Glutamatergic neuron (in vitro differentiated cells): Measurements from ENCODE around the gene HDAC6. TPM values are rescaled to one million over a fixed set of nuclear protein-coding genes. Genes with fewer than 3 reads are reported as not detected.

ENCODE experiments used
- DNase-seq: peaks from one replicate; pipeline ENCODE4 v3.0.0; 2022
- H3K27ac Mint-ChIP-seq: one replicate; pipeline ENCODE4 v1.8.0; 2020; ENCODE audit warnings: mild to moderate bottlenecking, mixed read lengths, inconsistent platforms; ENCODE audit not compliant: unreplicated experiment
- H3K27me3 Mint-ChIP-seq: one replicate; pipeline ENCODE4 v1.8.0; 2020; ENCODE audit warnings: mild to moderate bottlenecking, moderate library complexity, mixed read lengths, inconsistent platforms; ENCODE audit not compliant: unreplicated experiment
- H3K36me3 Mint-ChIP-seq: one replicate; pipeline ENCODE4 v1.8.0; 2020; ENCODE audit warnings: mild to moderate bottlenecking, mixed read lengths, inconsistent platforms; ENCODE audit not compliant: unreplicated experiment
- H3K4me1 Mint-ChIP-seq: one replicate; pipeline ENCODE4 v1.8.0; 2020; ENCODE audit warnings: mild to moderate bottlenecking, low read depth, mixed read lengths, inconsistent platforms; ENCODE audit not compliant: unreplicated experiment
- H3K4me3 Mint-ChIP-seq: one replicate; pipeline ENCODE4 v1.8.0; 2020; ENCODE audit warnings: mild to moderate bottlenecking, mixed read lengths, inconsistent platforms; ENCODE audit not compliant: unreplicated experiment
- H3K9me3 Mint-ChIP-seq: one replicate; pipeline ENCODE4 v1.8.0; 2020; ENCODE audit warnings: mild to moderate bottlenecking, moderate library complexity, mixed read lengths, inconsistent platforms; ENCODE audit not compliant: unreplicated experiment
- total RNA-seq: library from RNA; stranded (reverse); fragmentation: NEBNext Ultra II Directional; extraction: Animal tissue kit (Norgen Biotek cat#: 25700); gene quantifications from one replicate; pipeline ENCODE4 v1.2.1, GENCODE V29; 2021; ENCODE audit not compliant: unreplicated experiment
- TF ChIP-seq, protein P1 (sequence below): fragments of 200-600 bp; sonication (generic); IDR thresholded peaks from one replicate; pipeline ENCODE4 v1.5.0; 2021; ENCODE audit not compliant: partially characterized antibody, unreplicated experiment

Gene HDAC6
- total RNA-seq, 1 donor from 2014 or later: 264 TPM

DNA sequence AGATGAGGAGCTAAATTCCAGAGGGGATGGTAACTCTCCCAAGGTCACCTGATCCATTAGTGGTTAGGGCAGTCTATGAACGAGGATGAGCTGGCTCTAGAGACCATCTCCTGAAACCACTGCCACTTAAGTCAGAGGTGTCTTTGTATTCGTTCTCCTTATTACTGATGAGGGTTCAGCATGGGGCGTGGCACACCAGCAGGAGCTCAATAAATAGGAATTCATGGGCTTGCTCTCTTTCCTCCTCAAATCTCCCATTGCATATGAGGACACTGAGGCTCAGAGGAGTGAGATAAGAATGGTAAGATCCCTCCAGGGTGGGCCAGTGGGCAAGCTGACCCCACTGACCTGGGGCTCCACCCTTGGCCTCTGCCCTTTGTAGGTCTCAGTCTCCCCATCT is 17.1 kb upstream of the HDAC6 start:
- Mint-ChIP-seq H3K27ac (no peak overlapping the region), H3K27me3 (no peaks in the 10 kb centered on the region), H3K4me1 (peaks cover 1% of the 10 kb centered on the region), H3K9me3 (peaks cover 2% of the 10 kb centered on the region), H3K36me3 (no peaks in the 10 kb centered on the region), H3K4me3 (no peak overlapping the region)
- TF ChIP-seq, protein P1, sequence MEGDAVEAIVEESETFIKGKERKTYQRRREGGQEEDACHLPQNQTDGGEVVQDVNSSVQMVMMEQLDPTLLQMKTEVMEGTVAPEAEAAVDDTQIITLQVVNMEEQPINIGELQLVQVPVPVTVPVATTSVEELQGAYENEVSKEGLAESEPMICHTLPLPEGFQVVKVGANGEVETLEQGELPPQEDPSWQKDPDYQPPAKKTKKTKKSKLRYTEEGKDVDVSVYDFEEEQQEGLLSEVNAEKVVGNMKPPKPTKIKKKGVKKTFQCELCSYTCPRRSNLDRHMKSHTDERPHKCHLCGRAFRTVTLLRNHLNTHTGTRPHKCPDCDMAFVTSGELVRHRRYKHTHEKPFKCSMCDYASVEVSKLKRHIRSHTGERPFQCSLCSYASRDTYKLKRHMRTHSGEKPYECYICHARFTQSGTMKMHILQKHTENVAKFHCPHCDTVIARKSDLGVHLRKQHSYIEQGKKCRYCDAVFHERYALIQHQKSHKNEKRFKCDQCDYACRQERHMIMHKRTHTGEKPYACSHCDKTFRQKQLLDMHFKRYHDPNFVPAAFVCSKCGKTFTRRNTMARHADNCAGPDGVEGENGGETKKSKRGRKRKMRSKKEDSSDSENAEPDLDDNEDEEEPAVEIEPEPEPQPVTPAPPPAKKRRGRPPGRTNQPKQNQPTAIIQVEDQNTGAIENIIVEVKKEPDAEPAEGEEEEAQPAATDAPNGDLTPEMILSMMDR: no peak
- no peak for DNase-seq

DNA sequence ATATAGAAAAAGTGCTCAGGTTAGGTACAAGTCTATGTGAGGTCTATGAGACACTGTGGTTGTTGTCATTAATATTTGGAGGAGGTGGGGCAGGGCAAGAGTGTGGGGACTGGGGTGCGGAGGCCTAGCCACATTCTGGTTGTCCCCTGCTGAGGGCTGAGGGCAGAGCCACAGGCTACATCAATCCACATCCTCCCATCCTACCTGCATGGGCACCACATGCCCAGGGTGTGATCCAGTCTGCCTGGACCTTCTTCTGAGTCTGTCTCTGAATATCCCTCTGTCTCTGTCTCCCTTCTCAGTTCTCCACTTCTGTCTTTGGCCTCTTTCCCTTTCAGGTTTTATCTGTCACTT is 16.7 kb upstream of the HDAC6 start:
- Mint-ChIP-seq H3K27ac (no peak overlapping the region), H3K9me3 (peaks cover 2% of the 10 kb centered on the region), H3K36me3 (no peaks in the 10 kb centered on the region), H3K27me3 (no peaks in the 10 kb centered on the region), H3K4me1 (peaks cover 1% of the 10 kb centered on the region), H3K4me3 (no peak overlapping the region)
- no peak for DNase-seq
- TF ChIP-seq, protein P1: no peak

DNA sequence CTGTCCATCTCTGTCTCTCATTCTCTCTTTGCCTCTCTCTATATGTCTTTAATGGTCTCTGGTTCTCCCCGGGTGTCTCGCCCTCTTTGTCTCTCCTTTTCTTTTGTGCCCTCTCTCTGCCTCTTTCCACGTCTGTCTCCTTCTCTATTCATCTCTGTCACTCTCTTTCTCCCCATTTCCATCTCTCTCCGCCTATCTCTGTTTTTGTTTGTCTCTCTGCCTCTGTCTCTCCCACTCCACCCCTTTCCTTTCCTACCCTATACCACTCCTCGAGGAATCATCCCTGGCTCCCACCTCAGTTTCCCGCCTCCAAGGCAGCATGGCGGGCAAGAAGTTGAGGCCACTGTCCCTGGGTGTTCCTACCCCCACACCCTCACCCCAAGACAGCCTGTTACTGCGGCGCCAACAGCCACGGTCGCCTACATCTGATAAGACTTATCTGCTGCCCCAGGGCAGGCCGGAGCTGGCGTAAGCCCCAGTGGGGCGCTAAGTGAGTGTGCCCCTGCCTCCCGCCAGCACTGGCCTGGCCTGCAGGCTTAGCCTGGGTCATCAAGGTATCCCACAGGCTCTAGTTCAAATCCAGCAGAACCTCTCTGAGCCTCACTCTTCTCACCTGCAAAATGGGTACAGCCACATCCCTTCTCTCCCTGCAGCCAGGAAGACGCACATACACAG is 16.2 kb upstream of the HDAC6 start:
- no peak overlapping the region for H3K4me3 Mint-ChIP-seq
- no peak overlapping the region for H3K27ac Mint-ChIP-seq
- TF ChIP-seq, protein P1: no peak

DNA sequence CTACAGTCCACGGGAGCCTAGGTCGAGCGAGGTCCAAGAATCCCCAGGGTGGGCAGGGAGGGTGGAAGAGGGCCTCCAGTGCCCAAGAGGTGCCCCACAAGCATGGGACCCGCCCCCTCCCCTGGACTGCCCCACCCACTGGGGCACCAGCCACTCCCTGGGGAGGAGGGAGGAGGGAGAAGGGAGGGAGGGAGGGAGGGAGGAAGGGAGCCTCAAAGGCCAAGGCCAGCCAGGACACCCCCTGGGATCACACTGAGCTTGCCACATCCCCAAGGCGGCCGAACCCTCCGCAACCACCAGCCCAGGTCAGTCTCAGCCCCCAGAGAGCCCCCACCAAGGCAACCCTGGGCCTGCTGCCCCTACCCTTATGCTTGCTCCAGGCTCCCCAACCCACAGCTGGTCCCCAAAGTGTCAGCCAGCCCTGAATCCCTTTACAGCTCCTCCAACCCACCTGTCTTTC is 15.5 kb upstream of the HDAC6 start, which contains the start of gene GATA1:
Gene GATA1 (plus strand): TSS at position 250 of the 460 bp plus-strand sequence. CDS start 4,520 bp downstream, outside the sequence.
- Mint-ChIP-seq H3K9me3 (peaks cover 2% of the 10 kb centered on the region), H3K4me1 (peaks cover 1% of the 10 kb centered on the region), H3K36me3 (no peaks in the 10 kb centered on the region), H3K4me3 (no peak within 1 kb of the TSS), H3K27ac (no peak within 1 kb of the TSS), H3K27me3 (no peaks in the 10 kb centered on the region)
- no peak for DNase-seq
- TF ChIP-seq, protein P1: no peak

More for the DNA sequence above, 16.2 kb upstream of the HDAC6 start:
- Mint-ChIP-seq H3K4me1 (peaks cover 1% of the 10 kb centered on the region), H3K9me3 (peaks cover 2% of the 10 kb centered on the region), H3K36me3 (no peaks in the 10 kb centered on the region), H3K27me3 (no peaks in the 10 kb centered on the region)
- DNase-seq: no peak

DNA sequence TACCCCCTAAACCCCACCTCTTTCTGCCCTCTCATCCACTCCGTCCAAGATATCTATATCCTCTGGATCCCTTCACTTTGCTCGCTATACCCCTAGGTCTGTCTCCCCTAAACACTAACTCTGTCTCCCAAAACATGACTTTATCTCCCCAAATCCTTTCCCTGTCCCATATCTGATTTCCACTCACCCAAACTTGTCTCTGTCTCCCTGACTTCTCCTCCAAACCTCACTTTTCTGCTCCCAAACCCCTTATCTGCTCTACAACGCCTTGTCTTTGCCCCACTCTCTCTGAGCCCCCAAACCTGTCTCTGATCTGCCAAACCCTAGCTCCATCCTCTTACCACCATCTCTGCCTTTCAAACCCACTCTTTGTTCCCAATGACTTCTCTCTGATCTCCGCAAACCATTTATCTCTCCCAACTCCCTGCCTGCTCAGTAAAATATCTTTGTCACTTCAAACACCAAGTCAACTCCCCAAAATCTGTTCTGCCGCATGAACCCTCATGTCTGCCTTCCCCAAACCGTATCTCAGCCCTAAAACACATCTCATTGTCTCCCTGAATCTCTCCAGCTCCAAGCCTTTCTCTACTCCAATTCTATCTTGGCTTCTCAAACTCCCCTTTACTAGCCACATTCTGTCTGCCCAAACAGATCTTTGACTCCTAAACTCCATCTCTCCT is 14.9 kb upstream of the HDAC6 start:
- H3K4me3 Mint-ChIP-seq: no peak overlapping the region
- no peaks in the 10 kb centered on the region for H3K27me3 Mint-ChIP-seq
- no peaks in the 10 kb centered on the region for H3K36me3 Mint-ChIP-seq
- H3K27ac Mint-ChIP-seq: no peak overlapping the region
- no peak for DNase-seq
- TF ChIP-seq, protein P1: no peak
- H3K9me3 Mint-ChIP-seq: peaks cover 2% of the 10 kb centered on the region
- peaks cover 1% of the 10 kb centered on the region for H3K4me1 Mint-ChIP-seq
